T-helper 2 cell treated with Interferon-gamma antibody and Interleukin-4, amounts not matched to agents 5 μg/mL and 100 μg/mL, for 36 hours (primary cell): ENCODE measurements around the gene RNMT.
A peak's percentile ranks its signal among the peaks of the same experiment; 100 is the strongest.

ENCODE experiments used
- DNase-seq: peaks from one replicate; pipeline ENCODE4 v3.0.0; 2021; ENCODE audit warnings: low spot score
- H3K27ac Mint-ChIP-seq: one replicate; pipeline ENCODE4 v1.8.0; 2021; ENCODE audit warnings: mild to moderate bottlenecking, mixed read lengths
- H3K27me3 Mint-ChIP-seq: one replicate; pipeline ENCODE4 v1.8.0; 2021; ENCODE audit warnings: low read depth, mixed read lengths
- H3K36me3 Mint-ChIP-seq: one replicate; pipeline ENCODE4 v1.8.0; 2021; ENCODE audit warnings: low read depth, mixed read lengths
- H3K4me1 Mint-ChIP-seq: one replicate; pipeline ENCODE4 v1.8.0; 2021; ENCODE audit warnings: low read depth, mixed read lengths
- H3K4me3 Mint-ChIP-seq: one replicate; pipeline ENCODE4 v1.8.0; 2022; ENCODE audit warnings: mild to moderate bottlenecking, moderate library complexity, mixed read lengths
- H3K9me3 Mint-ChIP-seq: one replicate; pipeline ENCODE4 v1.8.0; 2021; ENCODE audit warnings: mixed read lengths

RNMT gene

GRCh38 chr18:13809531-13810255, 83.2 kb downstream of the RNMT start:
- Mint-ChIP-seq H3K4me3 (no peak overlapping the region), H3K36me3 (no peaks in the 10 kb centered on the region), H3K4me1 (peaks cover 1% of the 10 kb centered on the region), H3K27ac (no peak overlapping the region), H3K27me3 (peaks cover 16% of the 10 kb centered on the region), H3K9me3 (no peaks in the 10 kb centered on the region)
- no peak for DNase-seq

- H3K4me3 Mint-ChIP-seq, result no peak overlapping the region
- H3K27ac Mint-ChIP-seq, result no peak overlapping the region
- peaks cover 1% of the 10 kb centered on the region for H3K4me1 Mint-ChIP-seq
- peaks cover 7% of the 10 kb centered on the region for H3K27me3 Mint-ChIP-seq
- no peaks in the 10 kb centered on the region for H3K9me3 Mint-ChIP-seq
- no peaks in the 10 kb centered on the region for H3K36me3 Mint-ChIP-seq
- DNase-seq, result no peak
These were observed 84.5 kb downstream of the RNMT start for GRCh38 chr18:13810950-13811485.

GRCh38 chr18:13811993-13812392, 85.5 kb downstream of the RNMT start:
- Mint-ChIP-seq H3K4me3 (no peak overlapping the region), H3K36me3 (no peaks in the 10 kb centered on the region), H3K27ac (no peak overlapping the region), H3K4me1 (peaks cover 1% of the 10 kb centered on the region), H3K27me3 (peaks cover 5% of the 10 kb centered on the region), H3K9me3 (no peaks in the 10 kb centered on the region)
- no peak for DNase-seq

GRCh38 chr18:13813271-13813849, 86.9 kb downstream of the RNMT start:
- H3K36me3 Mint-ChIP-seq, result no peaks in the 10 kb centered on the region
- H3K27ac Mint-ChIP-seq, result no peak overlapping the region

More at GRCh38 chr18:13813271-13813849, 86.9 kb downstream of the RNMT start:
- H3K4me1 Mint-ChIP-seq, result peaks cover 1% of the 10 kb centered on the region
- H3K27me3 Mint-ChIP-seq, result peaks cover 5% of the 10 kb centered on the region
- H3K9me3 Mint-ChIP-seq, result no peaks in the 10 kb centered on the region
- H3K4me3 Mint-ChIP-seq, result no peak overlapping the region
- DNase-seq, result peak; percentile 23
